Measurements from ENCODE around the gene DYNC1LI1. TPM values are rescaled to one million over a fixed set of nuclear protein-coding genes. Genes with fewer than 3 reads are reported as not detected.

The DYNC1LI1 gene
- total RNA-seq, 2 experiments from 2014 or later, result 28.6 to 48.7 TPM

GRCh38 chr3:32510075-32510724 lies 60.5 kb downstream of the DYNC1LI1 start:
- Histone ChIP-seq H3K36me3 (ENCODE audit: insufficient read depth, low read length) (no peaks in the 10 kb centered on the region), H3K79me2 (ENCODE audit: insufficient read depth, low read depth, low read length) (no peaks in the 10 kb centered on the region), H3K4me3 (ENCODE audit: low read depth, low read length, poor library complexity, severe bottlenecking) (no peak overlapping the region), H3K9me2 (ENCODE audit: insufficient read depth, low read length) (no peaks in the 10 kb centered on the region), H2AFZ (ENCODE audit: low read length) (no peak overlapping the region), H3K4me1 (ENCODE audit: insufficient read depth, low read length, poor library complexity, severe bottlenecking) (no peaks in the 10 kb centered on the region), H3K9me3 (ENCODE audit: low read length) (no peaks in the 10 kb centered on the region), H3K27ac (ENCODE audit: low read depth, low read length, poor library complexity, severe bottlenecking) (no peak overlapping the region), H4K20me1 (ENCODE audit: insufficient read depth, low read length) (no peaks in the 10 kb centered on the region), H3K4me2 (ENCODE audit: low read length) (no peak overlapping the region)
- ChIA-PET CTCF (ENCODE audit: unreplicated experiment) (no interaction called here), POLR2A (interaction anchor here (1.0 kb wide), 1 partner anchor 175 kb away, joined by 3 read pairs; the partner anchor contains the start of gene CNOT10)
- no TSS peak for BruUV-seq (replicated peaks)
- peak; percentile 78 for DNase-seq (ENCODE audit: low spot score)
- intact Hi-C loops (cut with micrococcal nuclease; ENCODE audit: unreplicated experiment), result loop anchor here (1.0 to 5.0 kb wide), 3 partner anchors 62 to 422 kb away; partner anchors contain the start of gene DYNC1LI1
- TF ChIP-seq EZH2phosphoT487 (IDR thresholded peaks at IDR 0.05; ENCODE audit: borderline replicate concordance, low read depth, low read length) (no peak), CTCF (conservative IDR thresholded peaks at IDR 0.05; ENCODE audit: low read length) (peak; percentile 92)

- no peak for DNase-seq (ENCODE audit: low spot score)
- no peak overlapping the region for H3K4me2 ChIP-seq (ENCODE audit: low read length)
- no peak overlapping the region for H2AFZ ChIP-seq (ENCODE audit: low read length)
- no peaks in the 10 kb centered on the region for H3K4me1 ChIP-seq (ENCODE audit: insufficient read depth, low read length, poor library complexity, severe bottlenecking)
- H3K4me3 ChIP-seq (ENCODE audit: low read depth, low read length, poor library complexity, severe bottlenecking), result no peak overlapping the region
- POLR2A ChIA-PET, result no interaction called here
- no peaks in the 10 kb centered on the region for H3K36me3 ChIP-seq (ENCODE audit: insufficient read depth, low read length)
- no peaks in the 10 kb centered on the region for H3K9me2 ChIP-seq (ENCODE audit: insufficient read depth, low read length)
- no peaks in the 10 kb centered on the region for H4K20me1 ChIP-seq (ENCODE audit: insufficient read depth, low read length)
- no peaks in the 10 kb centered on the region for H3K79me2 ChIP-seq (ENCODE audit: insufficient read depth, low read depth, low read length)
- intact Hi-C loops (cut with micrococcal nuclease; ENCODE audit: unreplicated experiment), result no loop called here
- CTCF ChIA-PET (ENCODE audit: unreplicated experiment), result no interaction called here
- no TSS peak for BruUV-seq (replicated peaks)
- no peaks in the 10 kb centered on the region for H3K9me3 ChIP-seq (ENCODE audit: low read length)
- H3K27ac ChIP-seq (ENCODE audit: low read depth, low read length, poor library complexity, severe bottlenecking), result no peak overlapping the region
- no peak for TF ChIP-seq CTCF (conservative IDR thresholded peaks at IDR 0.05; ENCODE audit: low read length)
- no peak for TF ChIP-seq EZH2phosphoT487 (IDR thresholded peaks at IDR 0.05; ENCODE audit: borderline replicate concordance, low read depth, low read length)
These were observed 61.9 kb downstream of the DYNC1LI1 start for GRCh38 chr3:32508711-32509110.

- intact Hi-C loops (cut with micrococcal nuclease; ENCODE audit: unreplicated experiment), result no loop called here
- no peaks in the 10 kb centered on the region for H3K9me3 ChIP-seq (ENCODE audit: low read length)
- no peak overlapping the region for H3K4me3 ChIP-seq (ENCODE audit: low read depth, low read length, poor library complexity, severe bottlenecking)
- BruUV-seq (replicated peaks), result no TSS peak
- no peak overlapping the region for H2AFZ ChIP-seq (ENCODE audit: low read length)
- no peaks in the 10 kb centered on the region for H3K9me2 ChIP-seq (ENCODE audit: insufficient read depth, low read length)
- POLR2A ChIA-PET, result interaction anchor here (0.6 to 1.2 kb wide), 5 partner anchors 8 to 1046 kb away, joined by 3 read pairs; no protein-coding TSS in a partner anchor
- peaks cover 9% of the 10 kb centered on the region for H3K4me1 ChIP-seq (ENCODE audit: insufficient read depth, low read length, poor library complexity, severe bottlenecking)
- no peak overlapping the region for H3K27ac ChIP-seq (ENCODE audit: low read depth, low read length, poor library complexity, severe bottlenecking)
- TF ChIP-seq CTCF (conservative IDR thresholded peaks at IDR 0.05; ENCODE audit: low read length) (no peak), EZH2phosphoT487 (IDR thresholded peaks at IDR 0.05; ENCODE audit: borderline replicate concordance, low read depth, low read length) (no peak)
- no peak for DNase-seq (ENCODE audit: low spot score)
- H3K36me3 ChIP-seq (ENCODE audit: insufficient read depth, low read length), result no peaks in the 10 kb centered on the region
- peaks cover 6% of the 10 kb centered on the region; the same call in 1 of the 2 replicates for H3K79me2 ChIP-seq (ENCODE audit: insufficient read depth, low read depth, low read length)
- CTCF ChIA-PET (ENCODE audit: unreplicated experiment), result no interaction called here
- H3K4me2 ChIP-seq (ENCODE audit: low read length), result no peak overlapping the region
- peaks cover 5% of the 10 kb centered on the region; the same call in 1 of the 2 replicates for H4K20me1 ChIP-seq (ENCODE audit: insufficient read depth, low read length)
These were observed 64.2 kb downstream of the DYNC1LI1 start for GRCh38 chr3:32506466-32506865.
